Prostate gland (tissue), 2 donors: Measurements from ENCODE around the gene NECTIN1. TPM values are rescaled to one million over a fixed set of nuclear protein-coding genes. Genes with fewer than 3 reads are reported as not detected.

ENCODE experiments used
- DNase-seq: peaks from one replicate; pipeline ENCODE4 v3.0.0-alpha.2; 2019; ENCODE audit warnings: low spot score
- H3K27ac ChIP-seq, 2 donors: fragments of 200-600 bp; sonication (generic); 2 replicates each; pipeline ENCODE4 v1.5.1; 2017 to 2019
- H3K27me3 ChIP-seq: fragments of 200-600 bp; sonication (generic); replicated peaks from 2 replicates; pipeline ENCODE4 v1.5.1; 2019; ENCODE audit not compliant: insufficient read depth
- H3K36me3 ChIP-seq, 2 donors: fragments of 200-600 bp; sonication (generic); 1 replicate in 1 of 2; 2 replicates in 1 of 2; pipeline versions ENCODE4 v1.5.1 to v1.8.1; 2017 to 2019
- H3K4me1 ChIP-seq: fragments of 200-600 bp; sonication (generic); replicated peaks from 2 replicates; pipeline ENCODE4 v1.5.1; 2019
- H3K4me3 ChIP-seq, 2 donors: fragments of 200-600 bp; sonication (generic); 2 replicates each; pipeline ENCODE4 v1.5.1; 2017 to 2019
- H3K9me3 ChIP-seq: fragments of 200-600 bp; sonication (generic); 2 replicates; pipeline ENCODE4 v1.5.1; 2017
- POLR2A ChIP-seq: fragments of 450-650 bp; IDR thresholded peaks from one replicate; pipeline ENCODE4 v1.6.1; 2016; ENCODE audit warnings: antibody characterized with exemption, mild to moderate bottlenecking
- POLR2AphosphoS5 ChIP-seq: sonication (generic); formaldehyde crosslinking; IDR thresholded peaks from one replicate; pipeline ENCODE4 v1.6.1; 2017; ENCODE audit warnings: antibody characterized with exemption
- WGBS: methylation state at CpG from one replicate; pipeline ENCODE4 v1.1.5; 2018; 5-methylcytosine and 5-hydroxymethylcytosine counted together
- intact Hi-C: fragments of 100-400 bp; cut with DNase I; formaldehyde crosslinking; loops from one replicate; pipeline ENCODE4 v1.14.2; 2022
- total RNA-seq, 2 donors: library from RNA; depleted of rRNA; stranded (reverse); fragments of >200 nt; gene quantifications; one replicate each; pipeline ENCODE4 v1.1.0, GENCODE V29; 2016
- TF ChIP-seq, protein P1 (sequence below), 4 experiments: fragments of 200-600 bp in 2 of 4; fragments of 450-650 bp in 2 of 4; sonication (generic) in 2 of 4; IDR thresholded peaks; 1 replicate in 3 of 4; 2 replicates in 1 of 4; pipeline ENCODE4 v1.5.1; 2016 to 2019; ENCODE audit warnings: antibody characterized with exemption in 4 of 4, mild to moderate bottlenecking in 2 of 4, moderate library complexity in 2 of 4

Gene NECTIN1
- total RNA-seq, 2 donors from 2014 or later = 18.7 to 28.2 TPM

DNA sequence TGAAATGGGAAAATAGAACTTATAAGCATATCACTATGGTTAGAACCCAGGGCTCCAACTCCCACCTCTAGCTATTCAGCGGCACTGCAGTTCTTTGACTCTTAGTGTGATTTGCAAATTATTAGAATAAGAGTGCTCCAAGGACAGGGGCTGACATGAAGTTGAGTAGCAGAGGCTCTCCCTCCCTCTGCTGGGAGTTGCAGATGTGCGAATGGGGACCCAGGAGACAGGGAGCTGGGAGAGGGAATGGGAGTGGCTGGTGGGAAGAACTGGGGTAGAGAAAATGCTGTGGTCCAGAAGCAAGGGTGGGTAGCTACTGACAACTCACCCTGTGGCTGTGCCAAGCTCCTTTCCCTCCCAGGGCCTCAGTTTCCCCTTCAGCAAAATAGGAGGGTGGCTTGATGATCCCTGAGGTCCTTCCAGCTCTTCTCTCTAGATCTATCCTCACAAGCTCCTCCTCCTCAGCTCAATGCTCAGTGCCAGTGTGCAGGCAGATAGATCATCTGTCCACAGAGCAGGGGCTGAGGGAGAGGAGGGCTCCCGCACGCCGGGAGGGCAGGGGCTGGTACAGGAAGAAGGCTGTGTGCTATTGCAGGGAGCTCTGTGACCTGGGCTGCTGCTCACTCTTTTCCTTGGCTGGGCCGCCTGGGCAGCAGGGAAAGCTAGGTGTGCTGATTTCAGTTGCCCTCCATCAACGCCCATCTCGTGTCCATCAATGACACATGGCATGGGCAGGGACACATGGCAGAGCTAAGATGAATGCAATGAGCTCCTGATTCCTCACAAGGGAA is 99.0 kb downstream of the NECTIN1 start:
- intact Hi-C loops = no loop called here
- Histone ChIP-seq H3K4me3 (no peak overlapping the region), H3K27ac (no peak overlapping the region), H3K27me3 (no peaks in the 10 kb centered on the region), H3K9me3 (no peaks in the 10 kb centered on the region), H3K4me1 (no peaks in the 10 kb centered on the region), H3K36me3 (no peaks in the 10 kb centered on the region)
- TF ChIP-seq POLR2AphosphoS5 (no peak), POLR2A (no peak)
- TF ChIP-seq, protein P1, sequence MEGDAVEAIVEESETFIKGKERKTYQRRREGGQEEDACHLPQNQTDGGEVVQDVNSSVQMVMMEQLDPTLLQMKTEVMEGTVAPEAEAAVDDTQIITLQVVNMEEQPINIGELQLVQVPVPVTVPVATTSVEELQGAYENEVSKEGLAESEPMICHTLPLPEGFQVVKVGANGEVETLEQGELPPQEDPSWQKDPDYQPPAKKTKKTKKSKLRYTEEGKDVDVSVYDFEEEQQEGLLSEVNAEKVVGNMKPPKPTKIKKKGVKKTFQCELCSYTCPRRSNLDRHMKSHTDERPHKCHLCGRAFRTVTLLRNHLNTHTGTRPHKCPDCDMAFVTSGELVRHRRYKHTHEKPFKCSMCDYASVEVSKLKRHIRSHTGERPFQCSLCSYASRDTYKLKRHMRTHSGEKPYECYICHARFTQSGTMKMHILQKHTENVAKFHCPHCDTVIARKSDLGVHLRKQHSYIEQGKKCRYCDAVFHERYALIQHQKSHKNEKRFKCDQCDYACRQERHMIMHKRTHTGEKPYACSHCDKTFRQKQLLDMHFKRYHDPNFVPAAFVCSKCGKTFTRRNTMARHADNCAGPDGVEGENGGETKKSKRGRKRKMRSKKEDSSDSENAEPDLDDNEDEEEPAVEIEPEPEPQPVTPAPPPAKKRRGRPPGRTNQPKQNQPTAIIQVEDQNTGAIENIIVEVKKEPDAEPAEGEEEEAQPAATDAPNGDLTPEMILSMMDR (IDR thresholded peaks at IDR 0.05) = no peak
- WGBS = 69% methylated on average over 8 of the region's 8 CpGs
- DNase-seq = no peak

DNA sequence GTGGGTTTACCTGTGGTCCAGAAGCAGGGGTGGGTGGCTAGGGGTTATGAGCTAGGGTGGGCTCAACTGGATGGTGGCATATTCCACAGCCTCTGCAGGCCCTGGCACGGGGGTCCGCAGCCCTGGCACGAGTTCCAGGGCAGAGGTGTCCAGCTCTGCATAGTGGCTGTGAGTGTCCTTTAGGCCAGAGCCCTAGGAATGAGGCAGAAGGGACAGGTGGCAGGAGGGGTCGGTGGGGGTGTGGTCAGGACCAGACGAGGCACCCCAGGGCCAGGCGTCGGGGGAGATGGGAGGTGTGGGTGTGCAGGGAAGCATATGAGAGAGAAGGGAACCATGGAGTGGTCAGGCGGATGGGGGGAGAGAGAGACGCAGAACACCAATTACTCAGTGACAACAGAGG is 99.9 kb downstream of the NECTIN1 start:
- no peak for DNase-seq
- Histone ChIP-seq H3K27me3 (no peaks in the 10 kb centered on the region), H3K9me3 (no peaks in the 10 kb centered on the region), H3K27ac (no peak overlapping the region), H3K36me3 (no peaks in the 10 kb centered on the region), H3K4me1 (no peaks in the 10 kb centered on the region), H3K4me3 (no peak overlapping the region)
- intact Hi-C loops = no loop called here
- 79% methylated on average over 8 of the region's 9 CpGs for WGBS
- no peak for TF ChIP-seq POLR2A
- TF ChIP-seq POLR2AphosphoS5 = no peak
- TF ChIP-seq, protein P1 (IDR thresholded peaks at IDR 0.05) = no peak

DNA sequence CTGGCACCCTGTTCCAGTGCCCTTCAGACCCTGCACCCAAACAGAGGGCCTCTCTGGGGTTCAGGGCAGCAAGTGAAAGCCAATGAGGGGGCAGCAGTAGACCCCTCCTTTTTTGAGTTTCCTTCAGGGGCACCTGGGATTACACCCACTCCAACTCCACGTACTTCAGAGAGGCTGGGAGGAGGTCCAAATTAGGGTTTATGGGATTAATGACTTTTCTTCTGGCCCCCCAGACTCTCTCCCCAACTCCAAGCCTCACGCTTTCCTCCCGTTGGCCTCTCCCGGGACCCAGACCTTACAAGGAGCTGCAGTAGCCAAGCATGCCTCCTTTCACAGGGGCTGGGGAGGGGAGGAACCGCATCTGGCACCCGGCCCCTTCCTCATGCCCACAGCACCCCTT is 101.7 kb downstream of the NECTIN1 start:
- WGBS = 60% methylated on average over 6 of the region's 6 CpGs
- TF ChIP-seq POLR2AphosphoS5 (no peak), POLR2A (no peak)
- TF ChIP-seq, protein P1 (IDR thresholded peaks at IDR 0.05) = no peak

DNA sequence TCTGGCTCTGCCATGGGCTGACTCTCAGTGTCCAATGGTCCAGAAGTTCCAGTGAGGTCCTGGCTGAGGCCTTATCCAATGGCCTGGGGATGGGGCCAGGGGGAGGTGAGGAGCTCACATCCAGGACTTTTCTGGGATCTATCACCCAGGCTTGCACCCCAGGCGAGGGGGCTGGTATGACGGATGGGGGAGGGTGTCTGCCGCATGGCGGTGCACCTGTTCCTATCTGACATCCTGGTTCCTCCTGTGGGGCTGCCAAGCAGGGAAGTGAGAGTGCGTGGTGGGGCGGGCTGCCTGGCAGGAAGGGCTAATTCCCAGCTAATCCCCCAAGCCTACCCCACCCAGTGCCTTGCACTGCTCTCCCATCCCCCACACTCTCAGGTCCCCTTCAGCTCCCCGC is 102.1 kb downstream of the NECTIN1 start:
- intact Hi-C loops = no loop called here
- TF ChIP-seq, protein P1 (IDR thresholded peaks at IDR 0.05) = no peak
- TF ChIP-seq POLR2AphosphoS5 (no peak), POLR2A (no peak)
- no peaks in the 10 kb centered on the region for H3K4me1 ChIP-seq
- no peak overlapping the region for H3K27ac ChIP-seq
- H3K4me3 ChIP-seq = no peak overlapping the region
- DNase-seq = no peak
- H3K9me3 ChIP-seq = no peaks in the 10 kb centered on the region
- no peaks in the 10 kb centered on the region for H3K27me3 ChIP-seq
- 83% methylated on average over 7 of the region's 7 CpGs for WGBS
- H3K36me3 ChIP-seq = no peaks in the 10 kb centered on the region

More for the DNA sequence above, 101.7 kb downstream of the NECTIN1 start:
- H3K27ac ChIP-seq = no peak overlapping the region
- no peaks in the 10 kb centered on the region for H3K4me1 ChIP-seq
- no peak overlapping the region for H3K4me3 ChIP-seq
- H3K36me3 ChIP-seq = no peaks in the 10 kb centered on the region
- H3K27me3 ChIP-seq = no peaks in the 10 kb centered on the region
- no peak for DNase-seq
- no peaks in the 10 kb centered on the region for H3K9me3 ChIP-seq
- intact Hi-C loops = no loop called here
